ENCODE data around the gene ZNF141.

ZNF141 gene

DNA sequence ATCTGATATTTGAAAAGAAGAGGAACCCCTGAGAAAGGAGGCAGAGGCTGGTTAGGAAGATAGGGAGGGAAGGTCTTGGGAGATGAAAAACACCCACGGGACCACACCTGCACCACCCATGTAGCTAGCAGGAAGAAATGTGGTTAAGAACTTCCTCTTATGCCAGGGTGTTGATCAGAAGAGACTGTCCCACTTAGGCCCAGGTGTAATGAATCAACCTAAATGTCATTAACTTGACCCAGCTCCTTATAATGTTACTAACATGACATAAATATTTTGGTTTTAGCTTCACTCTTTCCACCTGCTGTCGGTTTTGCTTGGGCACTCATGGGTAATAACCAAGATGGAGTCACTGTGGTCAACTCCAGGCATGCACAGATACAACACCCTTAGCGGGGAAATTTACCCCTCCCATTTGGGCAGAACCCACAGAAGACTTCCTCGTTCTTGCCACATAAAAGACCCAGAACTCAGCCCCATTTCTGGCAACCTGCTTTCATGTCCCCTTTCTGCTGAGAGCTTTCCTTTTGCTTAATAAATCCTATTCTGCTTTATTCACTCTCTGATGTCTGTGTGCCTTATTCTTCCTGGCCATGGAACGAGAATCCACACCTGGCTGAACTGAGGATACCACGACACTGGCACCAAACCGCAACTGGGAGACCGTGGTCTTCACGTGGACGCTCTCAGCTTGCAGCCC lies 46.8 kb downstream of the ZNF141 start:
- DNase-seq (ENCODE audit: insufficient read length, low spot score), result no peak
- no peak for FAIRE-seq

DNA sequence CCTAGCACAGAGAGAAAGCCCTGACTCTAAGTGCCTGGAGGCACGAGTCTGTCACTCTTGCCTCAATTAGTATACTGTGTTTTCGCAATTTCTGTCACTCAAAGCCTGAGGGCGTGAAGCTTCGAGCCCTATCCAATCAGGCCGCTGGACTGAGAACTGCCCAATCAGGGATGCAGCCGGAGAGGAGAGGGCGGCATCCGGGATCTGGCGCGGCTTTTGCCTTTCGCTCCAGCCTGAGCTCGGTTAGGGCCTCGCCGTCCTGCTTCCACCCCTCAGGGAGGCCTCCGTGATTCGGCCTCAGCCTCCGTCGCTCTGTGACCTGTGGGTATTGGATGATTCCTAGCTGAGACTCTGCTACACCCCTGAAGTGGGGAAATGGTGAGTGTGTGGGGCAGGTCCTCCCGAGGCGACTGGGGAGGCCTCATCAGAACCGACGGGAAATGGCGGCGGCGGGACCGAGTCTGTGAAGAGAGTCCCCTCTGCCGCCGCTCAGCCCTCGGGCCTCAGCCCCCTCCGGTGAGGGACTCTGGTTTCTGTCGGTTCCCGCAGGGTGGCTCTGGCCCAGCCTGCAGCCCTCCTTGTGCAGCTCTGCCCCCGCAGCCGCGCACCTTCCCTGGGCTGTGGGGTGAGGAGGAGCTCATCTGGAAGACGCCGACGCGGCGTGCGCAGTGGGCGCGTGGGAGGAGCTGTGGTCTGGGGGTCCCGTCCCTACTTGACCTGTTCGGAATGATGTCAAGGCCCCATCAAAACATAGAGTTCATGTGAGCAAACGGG lies 48.5 kb downstream of the ZNF141 start:
- FAIRE-seq (no peak), DNase-seq (ENCODE audit: insufficient read length, low spot score) (no peak)

GRCh38 chr4:386708-387105 lies 49.1 kb downstream of the ZNF141 start:
- FAIRE-seq (no peak), DNase-seq (ENCODE audit: insufficient read length, low spot score) (no peak)

DNA sequence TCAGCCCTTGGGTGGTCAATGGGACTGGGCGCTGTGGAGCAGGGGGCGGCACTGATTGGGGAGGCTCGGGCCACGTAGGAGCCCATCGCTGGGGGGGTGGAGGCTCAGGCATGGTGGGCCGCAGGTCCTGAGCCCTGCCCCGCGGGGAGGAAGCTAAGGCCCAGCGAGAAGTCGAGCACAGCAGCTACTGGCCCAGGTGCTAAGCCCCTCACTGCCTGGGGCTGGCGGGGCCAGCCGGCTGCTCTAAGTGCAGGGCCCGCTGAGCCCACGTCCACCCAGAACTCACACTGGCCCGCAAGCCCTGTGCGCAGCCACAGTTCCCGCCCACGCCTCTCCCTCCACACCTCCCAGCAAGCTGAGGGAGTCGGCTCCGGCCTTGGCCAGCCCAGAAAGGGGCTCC lies 66.4 kb downstream of the ZNF141 start:
- DNase-seq (ENCODE audit: insufficient read length, low spot score) (no peak), FAIRE-seq (no peak)

GRCh38 chr4:408321-408720 lies 70.7 kb downstream of the ZNF141 start:
- DNase-seq (ENCODE audit: insufficient read length, low spot score), result peak; percentile 5
- FAIRE-seq, result peak; percentile 69

DNA sequence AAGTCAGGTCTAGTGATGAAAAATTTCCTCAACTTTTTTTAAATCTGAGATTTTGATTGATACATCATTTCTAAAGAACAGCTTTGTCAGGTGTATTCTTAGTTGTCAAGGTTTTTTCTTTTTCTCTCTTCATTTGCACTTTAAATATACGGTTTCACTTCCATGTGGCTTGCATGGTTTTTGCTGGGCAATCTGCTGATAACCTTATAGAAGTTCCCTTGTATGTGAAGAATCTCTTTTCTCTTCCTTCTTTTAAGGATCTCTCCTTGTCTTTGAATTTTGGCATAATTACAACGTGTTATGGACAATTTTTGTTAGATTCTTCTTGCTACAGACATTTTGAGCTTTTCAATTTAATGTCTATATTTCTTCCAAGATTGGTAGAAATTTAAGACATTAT lies 85.0 kb downstream of the ZNF141 start:
- FAIRE-seq (no peak), DNase-seq (ENCODE audit: insufficient read length, low spot score) (no peak)
